Measurements from ENCODE around the gene NRIP2.

Gene NRIP2

GRCh38 chr12:2776129-2776806 is 58.6 kb downstream of the NRIP2 start:
- DNase-seq (ENCODE audit: low read depth in 1 of 2, low spot score in 1 of 2), result no peak

- no peak for DNase-seq (ENCODE audit: low read depth in 1 of 2, low spot score in 1 of 2)
Observed at GRCh38 chr12:2775431-2775830, 59.4 kb downstream of the NRIP2 start.
